ENCODE measurements around the gene CABP1. TPM values are rescaled to one million over a fixed set of nuclear protein-coding genes. Genes with fewer than 3 reads are reported as not detected.

Gene CABP1
- total RNA-seq, 2 donors from 2014 or later: 0.23 to 0.62 TPM

DNA sequence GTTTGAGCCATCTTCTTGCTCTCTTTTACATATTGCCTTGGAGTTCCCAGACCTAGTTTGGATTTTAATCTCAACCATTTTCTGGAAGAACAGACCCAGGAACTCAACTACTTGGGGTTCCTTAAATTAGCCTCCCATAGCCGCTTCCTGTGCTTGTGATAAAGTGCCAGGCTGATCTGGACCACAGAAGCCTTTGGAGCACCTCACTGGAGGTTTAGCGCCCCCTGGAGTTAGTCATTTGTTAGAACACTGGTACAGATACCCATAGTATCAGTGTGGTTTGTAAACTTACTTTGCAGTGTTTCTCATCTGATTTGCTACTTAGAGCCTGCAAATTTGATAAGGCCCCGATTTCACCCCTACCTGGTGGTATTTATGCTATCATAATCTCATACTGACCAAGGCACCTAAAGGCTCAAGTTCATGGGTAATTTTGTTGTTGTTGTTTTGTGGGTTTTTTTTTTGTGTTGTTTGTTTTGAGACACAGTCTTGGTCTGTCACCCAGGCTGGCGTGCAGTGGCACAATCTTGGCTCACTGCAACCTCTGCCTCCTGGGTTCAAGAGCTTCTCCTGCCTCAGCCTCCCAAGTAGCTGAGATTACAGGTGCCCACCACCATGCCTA lies 73.5 kb downstream of the CABP1 start:
- H3K9me3 ChIP-seq: no peaks in the 10 kb centered on the region
- peak; percentile 78 for DNase-seq (ENCODE audit: low spot score)
- H3K4me1 ChIP-seq (replicated peaks): no peaks in the 10 kb centered on the region
- TF ChIP-seq, protein P1, sequence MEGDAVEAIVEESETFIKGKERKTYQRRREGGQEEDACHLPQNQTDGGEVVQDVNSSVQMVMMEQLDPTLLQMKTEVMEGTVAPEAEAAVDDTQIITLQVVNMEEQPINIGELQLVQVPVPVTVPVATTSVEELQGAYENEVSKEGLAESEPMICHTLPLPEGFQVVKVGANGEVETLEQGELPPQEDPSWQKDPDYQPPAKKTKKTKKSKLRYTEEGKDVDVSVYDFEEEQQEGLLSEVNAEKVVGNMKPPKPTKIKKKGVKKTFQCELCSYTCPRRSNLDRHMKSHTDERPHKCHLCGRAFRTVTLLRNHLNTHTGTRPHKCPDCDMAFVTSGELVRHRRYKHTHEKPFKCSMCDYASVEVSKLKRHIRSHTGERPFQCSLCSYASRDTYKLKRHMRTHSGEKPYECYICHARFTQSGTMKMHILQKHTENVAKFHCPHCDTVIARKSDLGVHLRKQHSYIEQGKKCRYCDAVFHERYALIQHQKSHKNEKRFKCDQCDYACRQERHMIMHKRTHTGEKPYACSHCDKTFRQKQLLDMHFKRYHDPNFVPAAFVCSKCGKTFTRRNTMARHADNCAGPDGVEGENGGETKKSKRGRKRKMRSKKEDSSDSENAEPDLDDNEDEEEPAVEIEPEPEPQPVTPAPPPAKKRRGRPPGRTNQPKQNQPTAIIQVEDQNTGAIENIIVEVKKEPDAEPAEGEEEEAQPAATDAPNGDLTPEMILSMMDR (IDR thresholded peaks at IDR 0.05): peak; percentile 63 to 92 (median 86)
- TF ChIP-seq POLR2A (IDR thresholded peaks at IDR 0.05): no peak
- TF ChIP-seq POLR2AphosphoS5 (IDR thresholded peaks at IDR 0.05): peak; percentile 53
- no peak overlapping the region for H3K4me3 ChIP-seq
- intact Hi-C loops (cut with DNase I): loop anchor here (2.0 kb wide), 1 partner anchor 65 kb away; no protein-coding TSS in a partner anchor
- no peaks in the 10 kb centered on the region for H3K27me3 ChIP-seq (replicated peaks; ENCODE audit: insufficient read depth)
- WGBS: 18% methylated on average over 4 of the region's 4 CpGs
- H3K36me3 ChIP-seq: peaks cover 4 to 20% of the 10 kb centered on the region in 2 donors
- H3K27ac ChIP-seq: no peak overlapping the region

Other genes with a start within 250 kb of the CABP1 start
- 100 to 1,000 TPM; 616 to 965 TPM for gene COX6A1, start 202.5 kb upstream of the CABP1 start, total RNA-seq
- 10 to 100 TPM; 15.7 to 21.9 TPM for gene TRIAP1, start 194.2 kb upstream of the CABP1 start, total RNA-seq
- gene GATC, start 194.2 kb upstream of the CABP1 start, total RNA-seq: 10 to 100 TPM; 19.3 to 30.1 TPM
- 100 to 1,000 TPM in 1 of 2 donors, 10 to 100 TPM in 1; 98.7 to 131 TPM for gene SRSF9, start 170.9 kb upstream of the CABP1 start, total RNA-seq
- gene DYNLL1, start 144.5 kb upstream of the CABP1 start, total RNA-seq: 100 to 1,000 TPM; 166 to 303 TPM
- gene COQ5, start 111.5 kb upstream of the CABP1 start, total RNA-seq: 10 to 100 TPM; 18.1 to 26.7 TPM
- 100 to 1,000 TPM in 1 of 2 donors, 10 to 100 TPM in 1; 95.3 to 251 TPM for gene RNF10, start 106.3 kb upstream of the CABP1 start, total RNA-seq
- gene POP5, start 59.2 kb upstream of the CABP1 start, total RNA-seq: 10 to 100 TPM; 39.3 to 45.2 TPM
- gene MLEC, start 46.5 kb downstream of the CABP1 start, total RNA-seq: 100 to 1,000 TPM; 116 to 124 TPM
- 10 to 100 TPM; 26.0 to 41.9 TPM for gene UNC119B, start 69.8 kb downstream of the CABP1 start, total RNA-seq
- gene ACADS, start 85.2 kb downstream of the CABP1 start, total RNA-seq: 10 to 100 TPM; 29.4 to 36.0 TPM